K562 (cell line): ENCODE measurements around the gene FHIT. TPM values are rescaled to one million over a fixed set of nuclear protein-coding genes. Genes with fewer than 3 reads are reported as not detected.

Experiments used
- GTF2F1 ChIP-seq: IDR thresholded peaks from 2 replicates; pipeline ENCODE4 v1.6.1; 2011; ENCODE audit warnings: low read depth, low read length, improper control_type of control experiment
- HINFP ChIP-seq: fragments of 450-650 bp; conservative IDR thresholded peaks from 2 replicates; pipeline ENCODE4 v1.6.1; 2016; ENCODE audit warnings: missing genetic modification characterization, low read depth, mild to moderate bottlenecking, control low read depth, missing compliant biosample characterization
- MBD2 ChIP-seq: sonication (generic); IDR thresholded peaks from 2 replicates; pipeline ENCODE4 v1.6.1; 2016; ENCODE audit warnings: low read depth, borderline replicate concordance
- NR2C1 ChIP-seq, 2 experiments: fragments of 450-650 bp; IDR thresholded peaks; 2 replicates each; pipeline ENCODE4 v1.6.1; 2017; ENCODE audit warnings: mild to moderate bottlenecking in 2 of 2, antibody characterized with exemption in 1 of 2, inconsistent platforms in 1 of 2, missing compliant biosample characterization in 1 of 2, missing genetic modification characterization in 1 of 2
- RCOR1 ChIP-seq, 2 experiments: IDR thresholded peaks; 2 replicates each; pipeline ENCODE4 v1.6.1; 2012; ENCODE audit warnings: low read depth in 2 of 2, low read length in 2 of 2, borderline replicate concordance in 1 of 2, improper control_type of control experiment in 1 of 2
- TAF9B ChIP-seq: fragments of 450-650 bp; IDR thresholded peaks from 2 replicates; pipeline ENCODE4 v1.6.1; 2018; ENCODE audit warnings: mild to moderate bottlenecking; ENCODE audit not compliant: partially characterized antibody
- ZBTB43 ChIP-seq: sonication (generic); formaldehyde crosslinking; IDR thresholded peaks from 2 replicates; pipeline ENCODE4 v1.8.0; 2023; ENCODE audit warnings: mild to moderate bottlenecking, missing genetic modification reagents
- ZNF41 ChIP-seq: fragments of 250-450 bp; sonication (Bioruptor Pico); conservative IDR thresholded peaks from 2 replicates; pipeline ENCODE4 v1.4.0; 2020; ENCODE audit warnings: mild to moderate bottlenecking
- ZNF76 ChIP-seq: fragments of 250-450 bp; sonication (Bioruptor Pico); IDR thresholded peaks from 2 replicates; pipeline ENCODE4 v1.4.0; 2020; ENCODE audit warnings: mild to moderate bottlenecking, moderate library complexity, borderline replicate concordance
- polyA plus RNA-seq, 8 experiments: library from polyadenylated mRNA; depleted of rRNA in 4 of 8; stranded (reverse) in 5 of 8; unstranded in 3 of 8; fragments of >200 nt; fragmentation: Nextera tagmentation in 2 of 8; fragmentation: Illumina TruSeq in 1 of 8; extraction: Ambion mirVana in 2 of 8; extraction: Trizol in 1 of 8; gene quantifications; 2 replicates each; pipeline versions ENCODE4 v1.2.1 to v1.2.3, GENCODE V29; 2011 to 2014; ENCODE audit warnings: inconsistent platforms in 1 of 8, missing spikeins in 1 of 8
- total RNA-seq, 7 experiments: library from RNA; depleted of rRNA in 6 of 7; stranded (reverse); fragments of >200 nt in 6 of 7; fragmentation: Illumina TruSeq in 2 of 7; extraction: Trizol in 2 of 7; gene quantifications; 2 replicates each; pipeline versions ENCODE4 v1.2.1 to v1.2.3, GENCODE V29; 2011 to 2021; ENCODE audit warnings: low replicate concordance in 1 of 7

FHIT gene
- total and polyA plus RNA-seq, 9 of the 15 experiments (the other 6 are each of a cell fraction or from before 2014, with no cell fraction given) = 1.7 to 9.1 (median 4.3) TPM

GRCh38 chr3:60509471-60509870 lies 741.8 kb downstream of the FHIT start (continued):
- no peak for TF ChIP-seq ZNF41 (CRISPR knock-in tag)
- TF ChIP-seq NR2C1 (IDR thresholded peaks at IDR 0.05) = no peak
- no peak for TF ChIP-seq NR2C1 (tag; IDR thresholded peaks at IDR 0.05)
- no peak for TF ChIP-seq ZNF76 (CRISPR knock-in tag)
- no peak for TF ChIP-seq HINFP (tag)
- no peak for TF ChIP-seq MBD2
- TF ChIP-seq ZBTB43 = no peak
- TF ChIP-seq TAF9B = no peak
- no peak for TF ChIP-seq GTF2F1
- no peak for TF ChIP-seq RCOR1 (IDR thresholded peaks at IDR 0.05; ENCODE audit: borderline replicate concordance in 1 of 2, low read depth in 2 of 2, low read length in 2 of 2)
- TF ChIP-seq, all 486 proteins: peak for 0
